Stimulated activated CD8-positive, alpha-beta memory T cell treated with anti-CD3 and anti-CD28 coated beads, Interleukin-4, amount 100 ng/mL, for 48 hours (primary cell): ENCODE measurements around the gene MGAT2.
A peak's percentile ranks its signal among the peaks of the same experiment; 100 is the strongest.
"Not testable (repeated sequence)": the region's sequence is repeated elsewhere in the genome, so short reads cannot be mapped to it uniquely, and the experiment has no call there.

Source experiments
- DNase-seq: peaks from one replicate; pipeline ENCODE4 v3.0.0-alpha.2; 2020

Gene MGAT2

GRCh38 chr14:49612671-49613070 is 7.9 kb upstream of the MGAT2 start:
- no peak for DNase-seq

GRCh38 chr14:49614196-49614595 is 6.4 kb upstream of the MGAT2 start:
- DNase-seq: no peak

- no peak for DNase-seq
Measured at GRCh38 chr14:49615776-49616175, 4.8 kb upstream of the MGAT2 start.

DNA sequence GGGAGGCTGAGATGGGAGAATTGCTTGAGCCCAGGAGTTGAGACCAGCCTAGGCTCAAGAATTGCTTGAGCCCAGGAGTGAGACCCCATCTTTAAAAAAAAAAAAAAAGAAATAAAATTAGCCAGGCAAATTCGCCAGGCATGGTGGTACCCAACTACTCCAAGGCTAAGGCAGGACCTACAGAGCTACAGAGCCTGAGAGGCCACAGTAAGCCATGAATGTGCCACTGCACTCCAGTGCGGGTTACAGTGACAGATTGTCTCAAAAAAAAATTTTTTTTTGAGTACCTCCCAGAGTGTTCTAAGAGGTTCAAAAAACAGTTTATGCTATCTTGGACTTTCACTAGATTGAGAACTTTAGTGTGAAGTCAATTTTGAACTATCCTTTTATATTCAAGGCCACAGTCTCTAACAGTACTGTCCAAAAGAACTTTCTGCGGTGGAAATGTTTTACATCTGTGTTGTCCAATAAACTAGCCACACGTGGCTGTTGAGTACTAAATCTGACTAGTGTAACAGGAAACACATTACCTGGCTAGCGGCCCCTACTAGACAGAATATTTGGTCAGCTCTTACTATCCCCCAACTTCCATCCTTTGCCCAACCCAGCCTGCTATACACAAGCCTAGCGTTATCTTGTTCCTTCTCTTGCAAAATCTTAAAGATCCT is 2.6 kb upstream of the MGAT2 start:
- DNase-seq: no peak

GRCh38 chr14:49619273-49619672 is 1.3 kb upstream of the MGAT2 start:
- DNase-seq: not testable (repeated sequence)

GRCh38 chr14:49619730-49620129 is 869 bp upstream of the MGAT2 start:
- DNase-seq: no peak

- DNase-seq: peak; percentile 71
Measured at GRCh38 chr14:49621114-49621881, 699 bp downstream of the MGAT2 start.

DNA sequence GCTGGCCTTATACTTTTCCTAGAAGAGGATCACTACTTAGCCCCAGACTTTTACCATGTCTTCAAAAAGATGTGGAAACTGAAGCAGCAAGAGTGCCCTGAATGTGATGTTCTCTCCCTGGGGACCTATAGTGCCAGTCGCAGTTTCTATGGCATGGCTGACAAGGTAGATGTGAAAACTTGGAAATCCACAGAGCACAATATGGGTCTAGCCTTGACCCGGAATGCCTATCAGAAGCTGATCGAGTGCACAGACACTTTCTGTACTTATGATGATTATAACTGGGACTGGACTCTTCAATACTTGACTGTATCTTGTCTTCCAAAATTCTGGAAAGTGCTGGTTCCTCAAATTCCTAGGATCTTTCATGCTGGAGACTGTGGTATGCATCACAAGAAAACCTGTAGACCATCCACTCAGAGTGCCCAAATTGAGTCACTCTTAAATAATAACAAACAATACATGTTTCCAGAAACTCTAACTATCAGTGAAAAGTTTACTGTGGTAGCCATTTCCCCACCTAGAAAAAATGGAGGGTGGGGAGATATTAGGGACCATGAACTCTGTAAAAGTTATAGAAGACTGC is 1.5 kb downstream of the MGAT2 start:
- no peak for DNase-seq

DNA sequence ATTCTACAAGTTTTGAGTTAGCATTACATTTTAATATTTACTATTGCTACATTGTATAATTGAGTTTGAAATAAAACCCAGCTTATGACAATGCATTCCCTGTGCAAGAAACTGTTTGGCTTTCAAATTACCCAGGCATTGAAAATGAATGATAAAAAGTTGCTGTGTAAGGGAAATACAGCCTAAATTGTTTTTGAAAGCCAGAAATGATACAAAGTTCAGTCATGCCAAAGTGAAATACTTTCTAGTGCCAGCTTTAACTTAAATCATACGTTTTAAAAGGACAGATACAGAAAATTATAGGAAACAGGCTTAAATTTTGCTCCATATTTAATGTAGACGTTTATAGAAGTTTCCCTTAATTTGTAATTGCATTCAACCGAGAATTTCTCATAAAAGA is 2.8 kb downstream of the MGAT2 start:
- no peak for DNase-seq

DNA sequence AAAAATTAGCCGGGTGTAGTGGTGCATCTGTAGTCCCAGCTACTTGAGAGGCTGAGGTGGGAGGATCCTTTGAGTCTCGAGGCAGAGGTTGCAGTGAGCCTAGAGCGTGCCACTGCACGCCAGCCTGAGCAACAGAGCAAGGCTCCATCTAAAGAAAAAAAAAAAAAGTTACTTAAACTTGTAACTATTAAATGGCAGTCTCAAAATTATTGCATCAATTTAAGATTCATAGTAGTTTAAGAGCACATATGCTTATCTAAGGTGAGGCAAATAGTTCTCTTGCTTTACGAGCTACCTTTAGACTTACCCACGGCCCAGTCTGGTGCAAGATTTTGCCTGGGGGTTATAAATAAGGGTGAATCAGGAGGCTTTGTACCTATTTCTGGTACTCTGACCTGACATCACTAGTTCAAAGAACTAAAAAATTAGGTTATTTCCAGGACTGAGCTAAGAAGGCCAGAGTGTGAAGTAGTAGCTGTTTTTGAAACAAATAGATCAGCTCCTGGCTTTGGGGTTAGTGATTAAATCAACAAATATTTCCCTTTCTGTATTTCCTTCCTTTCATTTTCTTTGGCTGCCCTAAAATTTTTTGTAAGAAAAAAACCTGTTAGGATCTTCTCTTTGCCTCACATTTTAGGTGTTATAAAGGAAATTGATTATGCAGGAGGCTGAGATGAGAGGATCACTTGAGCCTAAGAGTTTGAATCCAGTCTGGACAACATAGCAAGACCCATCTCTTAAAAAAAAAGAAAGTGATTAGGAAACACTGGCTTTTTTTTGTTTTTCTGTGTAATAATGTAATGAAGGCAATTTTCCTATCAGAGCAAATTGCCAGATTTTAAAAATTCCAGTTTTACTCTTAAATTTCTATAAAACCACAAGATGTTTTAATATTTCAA is 3.6 kb downstream of the MGAT2 start:
- no peak for DNase-seq

DNA sequence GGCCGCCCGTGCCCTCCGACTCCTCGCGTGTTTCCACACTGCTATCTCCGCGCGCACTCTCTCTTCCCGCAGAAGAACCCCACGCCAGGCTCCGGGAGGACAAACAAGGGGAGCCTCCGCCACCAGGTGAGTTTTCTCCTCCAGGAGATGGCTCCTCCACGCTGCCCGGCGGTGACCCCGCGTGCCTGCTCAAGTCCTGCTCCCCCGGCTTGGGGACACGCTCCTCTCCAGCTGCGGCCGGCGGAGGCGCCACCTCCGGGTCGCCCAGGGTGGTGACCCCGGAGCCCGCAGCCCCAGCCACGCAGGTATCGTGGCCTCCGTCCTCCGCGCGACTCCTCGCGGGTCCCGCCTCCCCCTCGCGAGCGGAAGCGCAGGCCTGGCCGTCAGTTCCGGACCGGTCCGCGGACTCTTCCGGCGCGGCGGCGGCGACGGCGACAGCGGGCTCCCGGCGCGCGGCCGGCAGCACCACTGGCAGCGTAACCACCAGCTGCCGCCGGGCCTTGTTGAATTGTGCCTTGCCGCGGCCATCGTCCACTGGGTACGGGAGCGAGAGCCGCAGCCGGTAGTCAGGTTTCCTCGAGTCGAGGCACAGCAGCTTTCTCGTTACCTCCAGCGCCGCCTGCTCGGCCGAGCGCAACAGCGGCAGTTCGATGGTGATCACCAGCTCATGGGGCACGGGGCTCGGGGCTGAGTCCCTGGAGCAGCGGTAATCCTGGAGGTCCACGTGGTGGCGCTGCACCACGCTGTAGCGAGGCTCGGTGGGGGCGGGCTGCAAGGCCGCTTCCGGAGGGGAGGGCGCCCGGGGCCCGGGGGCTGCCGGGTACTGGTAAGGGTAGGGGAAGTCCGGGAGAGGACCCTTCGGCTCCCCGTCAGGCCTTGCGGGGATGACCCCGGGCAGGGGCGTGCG is 13.3 kb downstream of the MGAT2 start:
- peak; percentile 96 for DNase-seq

DNA sequence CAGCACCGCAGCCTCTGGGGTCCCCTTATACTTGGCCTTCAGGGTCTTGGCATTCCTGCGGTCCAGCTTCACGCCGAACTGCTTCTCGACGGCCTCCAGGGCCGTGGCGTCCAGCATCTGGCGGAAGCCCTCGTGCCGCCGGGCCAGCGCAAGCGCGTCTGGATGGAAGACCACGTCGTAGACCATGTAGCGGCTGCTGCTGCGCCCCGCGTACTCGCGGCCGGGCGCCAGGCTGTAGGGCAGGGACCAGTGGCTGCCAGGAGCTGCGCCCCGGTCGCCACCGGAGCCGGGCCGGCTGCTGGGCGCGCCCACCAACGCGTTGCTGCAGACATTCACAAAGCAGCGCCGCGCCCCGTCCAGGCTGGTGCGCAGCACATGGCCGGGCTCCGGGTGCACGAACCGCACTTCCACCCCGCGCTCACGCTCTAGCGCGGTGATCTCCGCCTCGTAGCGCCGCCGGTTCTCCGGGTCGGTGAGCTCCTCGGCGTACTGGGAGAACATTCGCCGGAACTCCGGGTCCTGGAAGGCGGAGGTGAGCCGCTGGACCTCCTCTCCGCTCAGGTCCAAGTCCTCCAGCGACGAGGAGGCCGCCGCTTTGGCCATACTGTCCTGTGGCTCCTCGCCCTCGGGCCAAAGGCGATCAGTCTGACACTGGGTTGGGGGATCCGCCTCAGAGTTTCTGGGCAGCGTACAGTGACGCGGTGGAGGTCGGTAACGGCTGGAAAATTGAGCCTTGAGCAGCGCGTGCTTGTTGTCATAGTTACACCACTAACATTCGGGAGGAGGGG is 14.1 kb downstream of the MGAT2 start, which contains the start of gene DNAAF2:
Gene DNAAF2, minus strand, starts transcription at position 698 of the 788 bp plus-strand sequence. Its CDS starts 95 bp downstream, at position 603.
- peak; percentile 66 for DNase-seq

DNA sequence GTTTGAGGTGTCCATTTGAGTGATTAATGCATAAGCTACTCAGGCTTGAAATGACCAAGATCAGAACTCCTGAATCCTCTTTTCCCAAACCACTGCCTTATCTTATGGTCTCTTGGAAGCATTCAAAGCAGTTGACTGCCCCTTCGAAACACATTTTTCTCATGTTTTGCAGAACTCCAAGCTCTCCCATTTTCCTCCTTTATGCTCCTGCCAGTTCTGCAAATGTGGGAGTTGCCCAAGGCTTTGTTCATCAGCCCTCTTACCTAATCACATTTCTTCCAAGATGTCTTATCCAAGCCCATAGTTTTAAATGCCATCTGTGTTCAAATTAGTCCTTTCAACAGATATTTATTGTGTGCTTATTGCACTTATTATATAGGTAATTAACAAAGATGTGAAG is 16.3 kb downstream of the MGAT2 start:
- DNase-seq: no peak

DNA sequence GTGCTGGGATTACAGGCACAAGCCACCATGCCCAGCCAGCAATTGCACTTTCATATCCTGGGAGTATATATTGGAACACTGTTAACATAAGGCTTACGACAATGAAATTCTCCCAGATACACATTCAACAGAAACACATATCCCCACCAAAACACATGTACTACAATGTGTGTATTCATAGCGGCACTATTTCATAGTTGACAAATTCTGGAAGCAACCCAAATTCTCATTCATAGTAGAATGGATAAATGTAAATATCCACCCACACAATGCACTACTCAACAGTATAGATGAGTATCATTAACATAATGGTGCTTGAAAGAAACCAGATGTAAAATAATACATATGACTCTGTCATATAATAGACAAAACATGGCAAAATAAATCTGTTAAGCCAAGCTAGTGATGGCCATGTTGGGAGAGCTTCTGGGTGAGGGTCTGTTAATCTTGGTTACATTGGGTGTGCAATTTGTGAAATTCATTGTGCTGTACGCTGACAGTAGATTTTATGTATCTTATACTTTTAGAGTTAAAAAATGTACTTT is 17.0 kb downstream of the MGAT2 start:
- no peak for DNase-seq

DNA sequence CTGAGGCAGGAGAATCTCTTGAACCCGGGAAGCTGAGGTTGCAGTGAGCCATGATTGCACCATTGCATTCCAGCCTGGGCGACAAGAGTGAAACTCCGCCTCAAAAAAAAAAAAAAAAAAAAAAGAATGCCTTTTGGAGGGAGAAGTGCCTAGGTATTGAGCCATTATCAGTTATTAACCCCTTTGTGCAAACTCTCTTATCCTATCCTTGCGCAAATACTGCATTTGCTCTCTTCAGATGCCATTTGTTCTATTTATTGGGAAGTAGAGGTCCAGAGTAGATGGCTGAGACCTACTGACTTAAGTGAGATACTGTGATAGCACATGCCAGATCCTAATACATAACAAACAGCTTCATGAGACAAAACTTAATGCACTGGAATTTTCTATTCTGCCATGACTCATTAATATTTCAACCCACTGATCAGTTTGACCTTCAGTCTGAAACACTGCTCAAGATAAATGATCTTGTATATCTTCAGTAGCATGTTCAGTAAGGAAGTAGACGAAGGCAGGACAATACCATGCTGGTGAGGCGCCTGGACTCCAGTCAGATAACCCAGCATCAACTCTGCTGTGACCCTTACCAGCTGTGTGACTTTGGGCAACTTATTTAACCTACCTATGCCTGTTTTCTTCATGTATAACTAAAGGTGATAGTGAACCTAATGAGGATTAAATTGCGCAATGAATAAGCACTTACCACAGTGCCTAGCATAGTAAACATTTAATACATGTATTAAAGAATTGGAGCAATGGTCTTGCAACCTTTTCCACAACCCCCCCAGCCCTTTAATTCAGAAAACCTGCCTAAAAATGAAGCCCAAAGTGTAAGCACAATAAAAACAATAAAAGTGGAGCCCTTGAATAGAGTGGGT is 20.2 kb downstream of the MGAT2 start:
- DNase-seq: no peak

DNA sequence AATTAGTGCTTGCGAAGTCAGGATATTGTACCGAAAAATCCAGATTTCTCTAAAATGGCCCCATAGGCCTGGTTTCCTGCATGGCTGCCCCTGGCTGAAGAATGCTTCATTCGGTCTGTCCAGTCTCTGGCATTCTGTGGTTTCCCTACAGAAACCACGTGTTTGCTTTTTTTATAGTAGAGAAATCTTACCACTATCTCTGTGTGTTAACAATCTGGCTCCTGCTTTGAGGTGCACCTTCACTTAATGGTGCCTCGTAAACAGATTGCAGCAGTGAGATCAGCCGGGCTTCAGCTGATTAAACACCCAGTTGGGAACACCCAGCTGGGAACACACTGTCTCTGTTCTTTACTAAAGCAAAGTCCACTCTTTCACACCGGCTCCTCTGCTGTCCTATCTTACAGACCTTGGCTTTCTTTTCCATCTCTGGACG is 21.1 kb downstream of the MGAT2 start:
- DNase-seq: no peak

GRCh38 chr14:49642163-49642562 is 21.6 kb downstream of the MGAT2 start:
- DNase-seq: no peak

- DNase-seq: no peak
Measured at GRCh38 chr14:49653508-49653907, 32.9 kb downstream of the MGAT2 start.

GRCh38 chr14:49654511-49654910 is 33.9 kb downstream of the MGAT2 start:
- DNase-seq: no peak

- DNase-seq: not testable (repeated sequence)
Measured at GRCh38 chr14:49657500-49657899, 36.9 kb downstream of the MGAT2 start.
